ENCODE data around the gene AK8. TPM values are rescaled to one million over a fixed set of nuclear protein-coding genes. Genes with fewer than 3 reads are reported as not detected.
"Not testable (repeated sequence)": the region's sequence is repeated elsewhere in the genome, so short reads cannot be mapped to it uniquely, and the experiment has no call there.

AK8 gene
- total and polyA plus RNA-seq, 9 donors, result 0.23 to 0.89 (median 0.58) TPM

GRCh38 chr9:132722564-132723065 is 155.5 kb downstream of the AK8 start:
- Histone ChIP-seq H3K36me3 (ENCODE audit: control insufficient read depth, insufficient read depth, low read length) (no peaks in the 10 kb centered on the region), H3K4me3 (ENCODE audit: low read length) (no peak overlapping the region), H3K27me3 (ENCODE audit: control insufficient read depth, insufficient read depth, low read length) (peaks cover 6% of the 10 kb centered on the region), H3K9me3 (replicated peaks; ENCODE audit: control insufficient read depth, low read depth, low read length) (no peaks in the 10 kb centered on the region), H3K4me1 (ENCODE audit: control insufficient read depth, insufficient read depth, low read length) (no peaks in the 10 kb centered on the region), H3K27ac (ENCODE audit: low read length) (no peak overlapping the region)
- DNase-seq, result no peak
- 85% methylated on average over 16 of the region's 16 CpGs for WGBS (ENCODE audit: insufficient coverage)

GRCh38 chr9:132721661-132722060 is 156.4 kb downstream of the AK8 start:
- Histone ChIP-seq H3K36me3 (ENCODE audit: control insufficient read depth, insufficient read depth, low read length) (no peaks in the 10 kb centered on the region), H3K4me3 (ENCODE audit: low read length) (no peak overlapping the region), H3K9me3 (replicated peaks; ENCODE audit: control insufficient read depth, low read depth, low read length) (no peaks in the 10 kb centered on the region), H3K4me1 (ENCODE audit: control insufficient read depth, insufficient read depth, low read length) (no peaks in the 10 kb centered on the region), H3K27me3 (ENCODE audit: control insufficient read depth, insufficient read depth, low read length) (peaks cover 8% of the 10 kb centered on the region), H3K27ac (ENCODE audit: low read length) (no peak overlapping the region)
- DNase-seq, result no peak
- 78% methylated on average over 12 of the region's 12 CpGs for WGBS (ENCODE audit: insufficient coverage)

GRCh38 chr9:132718381-132718928 is 159.6 kb downstream of the AK8 start:
- H3K27ac ChIP-seq (ENCODE audit: low read length); DNase-seq; H3K4me1 ChIP-seq (ENCODE audit: control insufficient read depth, insufficient read depth, low read length); H3K27me3 ChIP-seq (ENCODE audit: control insufficient read depth, insufficient read depth, low read length); H3K9me3 ChIP-seq (replicated peaks; ENCODE audit: control insufficient read depth, low read depth, low read length); H3K4me3 ChIP-seq (ENCODE audit: low read length); H3K36me3 ChIP-seq (ENCODE audit: control insufficient read depth, insufficient read depth, low read length): not testable (repeated sequence)
- 77% methylated on average over 3 of the region's 8 CpGs for WGBS (ENCODE audit: insufficient coverage)

GRCh38 chr9:132717326-132717945 is 160.6 kb downstream of the AK8 start:
- Histone ChIP-seq H3K4me3 (ENCODE audit: low read length) (no peak overlapping the region), H3K4me1 (ENCODE audit: control insufficient read depth, insufficient read depth, low read length) (no peaks in the 10 kb centered on the region), H3K27ac (ENCODE audit: low read length) (no peak overlapping the region), H3K36me3 (ENCODE audit: control insufficient read depth, insufficient read depth, low read length) (no peaks in the 10 kb centered on the region), H3K9me3 (replicated peaks; ENCODE audit: control insufficient read depth, low read depth, low read length) (no peaks in the 10 kb centered on the region), H3K27me3 (ENCODE audit: control insufficient read depth, insufficient read depth, low read length) (peaks cover 6% of the 10 kb centered on the region)
- DNase-seq, result no peak
- WGBS (ENCODE audit: insufficient coverage), result 60% methylated on average over 8 of the region's 13 CpGs

- DNase-seq, result no peak
- Histone ChIP-seq H3K9me3 (replicated peaks; ENCODE audit: control insufficient read depth, low read depth, low read length) (no peaks in the 10 kb centered on the region), H3K27me3 (ENCODE audit: control insufficient read depth, insufficient read depth, low read length) (peaks cover 6% of the 10 kb centered on the region), H3K27ac (ENCODE audit: low read length) (no peak overlapping the region), H3K4me1 (ENCODE audit: control insufficient read depth, insufficient read depth, low read length) (no peaks in the 10 kb centered on the region), H3K4me3 (ENCODE audit: low read length) (no peak overlapping the region), H3K36me3 (ENCODE audit: control insufficient read depth, insufficient read depth, low read length) (no peaks in the 10 kb centered on the region)
- WGBS (ENCODE audit: insufficient coverage), result no CpG with 5 or more reads among the region's 4 CpGs
Observed at GRCh38 chr9:132716007-132716406, 162.1 kb downstream of the AK8 start.

GRCh38 chr9:132712753-132713152 is 165.3 kb downstream of the AK8 start:
- no peak for DNase-seq
- H3K4me1 ChIP-seq (ENCODE audit: control insufficient read depth, insufficient read depth, low read length), result no peaks in the 10 kb centered on the region
- H3K36me3 ChIP-seq (ENCODE audit: control insufficient read depth, insufficient read depth, low read length), result no peaks in the 10 kb centered on the region
- H3K27ac ChIP-seq (ENCODE audit: low read length), result no peak overlapping the region
- H3K27me3 ChIP-seq (ENCODE audit: control insufficient read depth, insufficient read depth, low read length), result peaks cover 3% of the 10 kb centered on the region
- no peaks in the 10 kb centered on the region for H3K9me3 ChIP-seq (replicated peaks; ENCODE audit: control insufficient read depth, low read depth, low read length)
- WGBS (ENCODE audit: insufficient coverage), result 90% methylated on average over 2 of the region's 5 CpGs
- no peak overlapping the region for H3K4me3 ChIP-seq (ENCODE audit: low read length)

- no peak for DNase-seq
- 96% methylated on average over 3 of the region's 3 CpGs for whole genome bisulfite sequencing (ENCODE audit: insufficient coverage)
Observed at GRCh38 chr9:132711846-132712245, 166.2 kb downstream of the AK8 start.

GRCh38 chr9:132711152-132711551 is 166.9 kb downstream of the AK8 start:
- H3K27me3 ChIP-seq (ENCODE audit: control insufficient read depth, insufficient read depth, low read length); H3K36me3 ChIP-seq (ENCODE audit: control insufficient read depth, insufficient read depth, low read length); DNase-seq; H3K4me3 ChIP-seq (ENCODE audit: low read length); H3K4me1 ChIP-seq (ENCODE audit: control insufficient read depth, insufficient read depth, low read length); H3K27ac ChIP-seq (ENCODE audit: low read length); H3K9me3 ChIP-seq (replicated peaks; ENCODE audit: control insufficient read depth, low read depth, low read length): not testable (repeated sequence)
- WGBS (ENCODE audit: insufficient coverage), result no CpG with 5 or more reads among the region's 5 CpGs

More at GRCh38 chr9:132711846-132712245, 166.2 kb downstream of the AK8 start:
- H3K4me3 ChIP-seq (ENCODE audit: low read length), result no peak overlapping the region
- H3K27me3 ChIP-seq (ENCODE audit: control insufficient read depth, insufficient read depth, low read length), result peaks cover under 1% of the 10 kb centered on the region
- no peak overlapping the region for H3K27ac ChIP-seq (ENCODE audit: low read length)
- H3K9me3 ChIP-seq (replicated peaks; ENCODE audit: control insufficient read depth, low read depth, low read length), result no peaks in the 10 kb centered on the region
- no peaks in the 10 kb centered on the region for H3K4me1 ChIP-seq (ENCODE audit: control insufficient read depth, insufficient read depth, low read length)
- no peaks in the 10 kb centered on the region for H3K36me3 ChIP-seq (ENCODE audit: control insufficient read depth, insufficient read depth, low read length)

GRCh38 chr9:132710333-132710732 is 167.8 kb downstream of the AK8 start:
- no peak for DNase-seq
- WGBS (ENCODE audit: insufficient coverage), result 100% methylated on average over 3 of the region's 6 CpGs
- no peak overlapping the region for H3K4me3 ChIP-seq (ENCODE audit: low read length)
- no peaks in the 10 kb centered on the region for H3K36me3 ChIP-seq (ENCODE audit: control insufficient read depth, insufficient read depth, low read length)
- H3K4me1 ChIP-seq (ENCODE audit: control insufficient read depth, insufficient read depth, low read length), result no peaks in the 10 kb centered on the region
- H3K9me3 ChIP-seq (replicated peaks; ENCODE audit: control insufficient read depth, low read depth, low read length), result no peaks in the 10 kb centered on the region
- no peak overlapping the region for H3K27ac ChIP-seq (ENCODE audit: low read length)
- peaks cover 2% of the 10 kb centered on the region for H3K27me3 ChIP-seq (ENCODE audit: control insufficient read depth, insufficient read depth, low read length)

- WGBS (ENCODE audit: insufficient coverage), result 86% methylated on average over 20 of the region's 23 CpGs
- H3K36me3 ChIP-seq (ENCODE audit: control insufficient read depth, insufficient read depth, low read length), result no peaks in the 10 kb centered on the region
- H3K4me3 ChIP-seq (ENCODE audit: low read length), result no peak overlapping the region
- H3K4me1 ChIP-seq (ENCODE audit: control insufficient read depth, insufficient read depth, low read length), result no peaks in the 10 kb centered on the region
- no peaks in the 10 kb centered on the region for H3K9me3 ChIP-seq (replicated peaks; ENCODE audit: control insufficient read depth, low read depth, low read length)
- DNase-seq, result no peak
- peaks cover 2% of the 10 kb centered on the region for H3K27me3 ChIP-seq (ENCODE audit: control insufficient read depth, insufficient read depth, low read length)
- H3K27ac ChIP-seq (ENCODE audit: low read length), result no peak overlapping the region
Observed at GRCh38 chr9:132708769-132709430, 169.2 kb downstream of the AK8 start.
